Neural crest cell (in vitro differentiated cells): ENCODE data around the gene GIGYF2. TPM values are rescaled to one million over a fixed set of nuclear protein-coding genes. Genes with fewer than 3 reads are reported as not detected.

Experiments used
- DNase-seq: peaks from one replicate; pipeline ENCODE4 v3.0.0; 2021; ENCODE audit warnings: low read depth, mixed read lengths, low spot score
- H3K27ac Mint-ChIP-seq: one replicate; pipeline ENCODE4 v1.8.0; 2021; ENCODE audit warnings: mild to moderate bottlenecking, mixed read lengths; ENCODE audit not compliant: unreplicated experiment
- H3K27me3 Mint-ChIP-seq: 2 replicates; pipeline ENCODE4 v1.8.0; 2021; ENCODE audit warnings: low read depth, mild to moderate bottlenecking, mixed read lengths
- H3K36me3 Mint-ChIP-seq: 2 replicates; pipeline ENCODE4 v1.8.0; 2021; ENCODE audit warnings: low read depth, mild to moderate bottlenecking, mixed read lengths
- H3K4me1 Mint-ChIP-seq: 2 replicates; pipeline ENCODE4 v1.8.0; 2021; ENCODE audit warnings: mixed read lengths
- H3K4me3 Mint-ChIP-seq: one replicate; pipeline ENCODE4 v1.8.0; 2021; ENCODE audit warnings: mild to moderate bottlenecking, mixed read lengths
- H3K9me3 Mint-ChIP-seq: 2 replicates; pipeline ENCODE4 v1.8.0; 2021; ENCODE audit warnings: mixed read lengths
- CTCF ChIP-seq: fragments of 200-600 bp; sonication (generic); conservative IDR thresholded peaks from 2 replicates; pipeline ENCODE4 v1.5.0; 2021; ENCODE audit warnings: antibody characterized with exemption, mild to moderate bottlenecking
- total RNA-seq: library from RNA; stranded (reverse); gene quantifications from 2 replicates; pipeline ENCODE4 v1.2.1, GENCODE V29; 2021

Gene GIGYF2
- total RNA-seq, 1 donor from 2014 or later: 70.3 TPM

DNA sequence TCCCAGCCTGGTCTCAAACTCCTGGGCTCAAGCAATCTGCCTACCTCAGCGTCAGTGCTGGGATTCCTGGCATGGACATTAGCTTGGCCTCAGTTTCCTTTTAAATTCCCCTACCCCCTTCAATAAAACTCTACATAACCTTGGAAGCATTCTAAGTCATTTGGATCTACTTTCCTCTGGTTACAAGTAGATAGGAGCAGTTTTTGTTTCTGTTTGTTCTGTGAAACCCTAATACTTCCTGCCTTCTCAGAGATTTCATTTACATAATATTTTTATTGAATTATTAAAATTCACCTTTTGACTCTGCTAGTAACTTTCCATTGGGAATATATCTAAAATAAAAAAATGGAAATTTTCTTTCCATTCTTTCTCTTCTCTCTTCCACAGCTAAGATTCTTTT is 25.9 kb downstream of the GIGYF2 start:
- H3K27ac Mint-ChIP-seq: no peak overlapping the region
- no peak for DNase-seq
- H3K36me3 Mint-ChIP-seq: peaks cover 22% of the 10 kb centered on the region
- peaks cover 14% of the 10 kb centered on the region for H3K4me1 Mint-ChIP-seq
- TF ChIP-seq CTCF: no peak
- peaks cover 3% of the 10 kb centered on the region for H3K9me3 Mint-ChIP-seq
- H3K27me3 Mint-ChIP-seq: no peaks in the 10 kb centered on the region
- H3K4me3 Mint-ChIP-seq: no peak overlapping the region

DNA sequence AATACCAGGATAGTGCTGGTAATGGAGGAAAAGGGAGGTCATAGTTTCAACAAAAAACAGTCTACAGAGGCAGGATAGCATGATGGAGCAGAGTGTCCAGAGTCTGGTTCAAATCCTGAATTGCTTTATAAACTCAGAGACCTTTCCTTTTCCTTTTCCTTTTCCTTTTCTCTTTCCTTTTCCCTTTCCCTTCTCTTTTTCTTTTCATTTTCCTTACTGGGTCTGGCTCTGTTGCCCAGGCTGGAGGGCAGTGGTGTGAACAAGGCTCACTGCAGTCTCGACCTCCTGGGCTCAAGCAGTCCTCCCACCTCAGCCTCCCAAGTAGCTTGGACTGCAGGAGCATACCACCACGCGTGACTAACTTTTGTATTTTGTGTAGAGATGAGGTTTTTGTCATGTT is 31.7 kb downstream of the GIGYF2 start:
- TF ChIP-seq CTCF: no peak
- H3K27me3 Mint-ChIP-seq: no peaks in the 10 kb centered on the region
- H3K36me3 Mint-ChIP-seq: peaks cover 14% of the 10 kb centered on the region
- H3K4me1 Mint-ChIP-seq: no peaks in the 10 kb centered on the region
- no peaks in the 10 kb centered on the region for H3K9me3 Mint-ChIP-seq
- DNase-seq: no peak
- no peak overlapping the region for H3K27ac Mint-ChIP-seq
- H3K4me3 Mint-ChIP-seq: no peak overlapping the region

GRCh38 chr2:232731470-232731869 is 34.3 kb downstream of the GIGYF2 start:
- no peak overlapping the region for H3K27ac Mint-ChIP-seq

DNA sequence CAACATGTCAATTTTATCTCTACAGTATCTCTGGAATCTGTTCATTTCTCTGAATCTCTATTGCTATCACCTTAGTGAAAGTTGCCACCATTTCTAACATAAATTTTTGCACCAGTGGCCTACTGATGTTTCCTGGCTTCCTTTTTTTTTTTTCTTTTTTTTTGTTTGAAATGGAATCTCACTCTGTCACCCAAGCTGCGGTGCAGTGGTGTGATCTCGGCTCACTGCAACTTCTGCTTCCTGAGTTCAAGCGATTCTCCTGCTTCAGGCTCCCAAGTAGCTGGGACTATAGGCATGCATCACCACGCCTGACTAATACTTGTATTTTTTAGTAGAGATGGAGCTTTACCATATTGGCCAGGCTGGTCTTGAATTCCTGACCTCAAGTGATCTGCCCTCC is 44.2 kb downstream of the GIGYF2 start:
- Mint-ChIP-seq H3K27me3 (no peaks in the 10 kb centered on the region), H3K4me3 (no peak overlapping the region), H3K9me3 (no peaks in the 10 kb centered on the region), H3K27ac (no peak overlapping the region), H3K4me1 (no peaks in the 10 kb centered on the region), H3K36me3 (peaks cover 2% of the 10 kb centered on the region)
- no peak for TF ChIP-seq CTCF
- DNase-seq: no peak

More at GRCh38 chr2:232731470-232731869, 34.3 kb downstream of the GIGYF2 start:
- Mint-ChIP-seq H3K4me3 (no peak overlapping the region), H3K9me3 (no peaks in the 10 kb centered on the region), H3K36me3 (peaks cover 14% of the 10 kb centered on the region), H3K4me1 (no peaks in the 10 kb centered on the region), H3K27me3 (no peaks in the 10 kb centered on the region)
- no peak for TF ChIP-seq CTCF
- DNase-seq: no peak

DNA sequence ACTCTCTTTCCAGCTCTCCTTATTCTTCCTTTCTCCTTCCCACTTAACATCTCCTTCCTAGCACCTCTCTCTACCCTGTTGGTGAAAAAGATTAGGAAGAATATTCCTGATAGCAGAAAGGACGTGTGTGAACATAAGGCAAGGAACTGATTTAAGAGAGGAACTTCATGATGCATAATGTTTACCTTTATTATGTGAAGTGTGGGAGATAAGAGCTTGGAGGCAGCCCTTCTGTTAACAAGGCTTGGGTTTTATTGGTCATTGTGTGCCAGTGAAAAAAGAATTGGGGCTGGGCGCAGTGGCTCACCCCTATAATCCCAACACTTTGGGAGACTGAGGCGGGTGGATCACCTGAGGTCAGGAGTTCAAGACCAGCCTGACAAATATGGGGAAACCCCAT is 44.8 kb downstream of the GIGYF2 start:
- no peak for DNase-seq
- peaks cover 2% of the 10 kb centered on the region for H3K36me3 Mint-ChIP-seq
- no peaks in the 10 kb centered on the region for H3K4me1 Mint-ChIP-seq
- H3K4me3 Mint-ChIP-seq: no peak overlapping the region
- H3K27ac Mint-ChIP-seq: no peak overlapping the region
- no peaks in the 10 kb centered on the region for H3K9me3 Mint-ChIP-seq
- TF ChIP-seq CTCF: no peak
- H3K27me3 Mint-ChIP-seq: no peaks in the 10 kb centered on the region

DNA sequence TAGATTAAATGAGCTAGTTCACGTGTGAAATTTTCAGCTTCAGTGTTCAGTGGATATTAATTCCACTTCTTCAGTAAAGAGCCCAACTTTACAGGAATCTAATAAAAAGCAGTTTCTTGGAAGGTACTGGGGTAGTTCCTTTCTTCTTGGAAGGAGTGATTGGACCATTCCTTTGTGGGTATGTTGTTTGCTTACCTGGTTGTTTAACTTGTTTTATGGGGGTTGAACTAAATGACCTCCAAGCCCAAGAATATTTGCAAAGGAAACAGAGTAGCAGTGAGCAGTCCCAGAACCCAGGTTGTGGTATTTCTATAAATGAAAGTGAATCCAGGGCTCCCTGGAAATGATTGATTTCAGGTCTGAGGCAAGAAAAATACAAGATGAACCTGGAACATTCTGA is 47.8 kb downstream of the GIGYF2 start:
- Mint-ChIP-seq H3K27me3 (no peaks in the 10 kb centered on the region), H3K4me1 (no peaks in the 10 kb centered on the region), H3K36me3 (peaks cover 4% of the 10 kb centered on the region), H3K27ac (no peak overlapping the region), H3K4me3 (no peak overlapping the region), H3K9me3 (no peaks in the 10 kb centered on the region)
- no peak for DNase-seq
- no peak for TF ChIP-seq CTCF
